GM12801 (cell line): Measurements from ENCODE around the gene FBN1.

Source experiments
- TF ChIP-seq, protein P1 (sequence below): IDR thresholded peaks from one replicate; pipeline ENCODE4 v1.5.1; 2011; ENCODE audit warnings: control low read depth; ENCODE audit not compliant: insufficient read length; ENCODE audit errors: extremely low read depth

FBN1 gene

DNA sequence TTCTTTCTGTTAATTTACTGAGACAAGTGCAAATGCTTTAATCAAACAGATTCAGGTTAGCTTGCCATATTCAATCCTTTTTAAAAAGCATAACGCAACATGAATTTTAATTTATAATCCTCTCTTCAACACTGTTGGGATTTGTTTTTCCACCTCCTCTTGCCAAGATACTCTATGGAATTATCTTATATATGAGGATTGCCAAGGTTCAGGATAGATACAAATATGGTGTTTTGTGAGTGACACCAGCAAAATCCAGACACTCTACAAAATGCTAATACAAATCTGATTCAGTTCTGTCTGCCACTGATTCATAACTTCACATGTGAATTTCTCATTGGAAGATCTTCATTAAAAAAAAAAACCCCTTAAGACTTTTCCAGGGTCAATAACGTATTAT lies 104.8 kb downstream of the FBN1 start:
- TF ChIP-seq, protein P1, sequence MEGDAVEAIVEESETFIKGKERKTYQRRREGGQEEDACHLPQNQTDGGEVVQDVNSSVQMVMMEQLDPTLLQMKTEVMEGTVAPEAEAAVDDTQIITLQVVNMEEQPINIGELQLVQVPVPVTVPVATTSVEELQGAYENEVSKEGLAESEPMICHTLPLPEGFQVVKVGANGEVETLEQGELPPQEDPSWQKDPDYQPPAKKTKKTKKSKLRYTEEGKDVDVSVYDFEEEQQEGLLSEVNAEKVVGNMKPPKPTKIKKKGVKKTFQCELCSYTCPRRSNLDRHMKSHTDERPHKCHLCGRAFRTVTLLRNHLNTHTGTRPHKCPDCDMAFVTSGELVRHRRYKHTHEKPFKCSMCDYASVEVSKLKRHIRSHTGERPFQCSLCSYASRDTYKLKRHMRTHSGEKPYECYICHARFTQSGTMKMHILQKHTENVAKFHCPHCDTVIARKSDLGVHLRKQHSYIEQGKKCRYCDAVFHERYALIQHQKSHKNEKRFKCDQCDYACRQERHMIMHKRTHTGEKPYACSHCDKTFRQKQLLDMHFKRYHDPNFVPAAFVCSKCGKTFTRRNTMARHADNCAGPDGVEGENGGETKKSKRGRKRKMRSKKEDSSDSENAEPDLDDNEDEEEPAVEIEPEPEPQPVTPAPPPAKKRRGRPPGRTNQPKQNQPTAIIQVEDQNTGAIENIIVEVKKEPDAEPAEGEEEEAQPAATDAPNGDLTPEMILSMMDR, result no peak

DNA sequence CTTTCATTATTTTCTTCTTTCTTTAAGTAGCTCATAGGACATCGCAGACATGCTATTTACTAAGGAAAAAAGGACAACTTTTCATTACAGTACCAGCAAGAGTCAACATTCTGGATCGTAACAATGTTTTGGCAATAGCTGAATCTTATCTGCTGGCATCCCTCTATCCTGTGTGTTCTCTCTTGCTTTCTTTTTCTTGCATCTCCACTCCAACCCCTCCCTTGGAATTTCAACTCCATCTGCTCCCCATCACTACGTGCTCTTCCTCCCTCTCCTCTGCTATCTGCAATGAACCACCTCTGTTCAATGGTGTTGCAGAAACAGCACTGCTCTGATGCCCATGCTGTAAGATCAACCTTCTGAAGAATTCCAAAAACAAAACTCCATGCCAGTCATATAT lies 106.6 kb downstream of the FBN1 start:
- TF ChIP-seq, protein P1, result no peak

DNA sequence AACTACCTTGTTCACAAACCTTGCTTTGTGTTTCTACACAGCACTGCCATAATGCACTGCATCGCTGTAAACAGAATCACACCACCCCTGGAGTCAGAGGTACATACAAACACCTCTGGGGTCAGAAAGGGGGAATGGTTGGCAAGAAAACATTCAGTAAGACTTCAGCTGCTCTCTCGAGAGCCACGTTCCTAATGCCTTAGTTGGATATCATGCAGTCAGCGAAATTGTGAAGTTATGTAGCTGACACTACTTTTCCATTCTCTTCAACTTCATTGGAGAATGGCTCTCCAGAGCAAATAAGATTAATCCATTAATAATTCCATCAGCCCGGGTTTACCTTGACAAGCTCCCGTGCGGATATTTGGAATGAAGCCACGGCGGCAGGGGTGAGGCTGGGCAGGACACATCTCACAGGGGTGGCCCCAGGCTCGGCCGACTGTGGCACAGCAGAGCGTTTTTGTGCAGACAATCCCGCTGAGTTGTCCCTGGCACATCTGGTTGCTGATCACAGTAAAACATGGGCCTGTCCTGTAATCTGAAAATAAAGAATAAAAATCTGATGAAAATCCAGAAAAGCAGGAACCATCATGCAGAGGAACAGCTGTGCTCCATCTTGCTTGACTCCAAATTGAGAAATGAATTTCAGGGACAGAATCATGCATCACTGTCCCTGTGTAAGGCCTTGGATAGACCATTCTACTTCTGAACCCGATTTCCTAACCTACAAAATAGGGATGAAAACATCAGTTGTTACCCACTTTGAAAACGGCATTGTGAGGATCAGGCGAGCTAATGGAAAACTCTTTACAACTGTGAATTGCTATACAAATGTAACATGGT lies 108.0 kb downstream of the FBN1 start:
- TF ChIP-seq, protein P1, result no peak

DNA sequence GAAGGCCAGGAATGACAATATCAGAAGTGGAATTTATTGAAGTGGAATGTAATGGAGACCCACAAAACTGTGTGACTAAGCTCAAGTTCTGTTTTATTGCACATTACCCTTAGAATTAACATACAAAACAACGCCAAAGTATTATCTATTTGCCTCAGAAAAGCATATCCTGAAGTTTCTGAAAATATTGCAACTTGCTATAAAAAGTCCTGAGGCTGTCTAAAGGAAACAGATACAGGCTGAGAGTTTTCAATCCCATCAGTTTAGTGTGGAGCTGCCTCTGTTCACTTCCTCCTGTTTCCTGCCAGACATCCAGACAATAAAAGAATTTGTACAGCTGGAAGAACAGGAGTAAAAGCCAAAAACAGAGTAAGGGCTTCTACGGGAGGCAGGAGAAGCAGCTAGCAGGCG lies 108.8 kb downstream of the FBN1 start:
- TF ChIP-seq, protein P1, result no peak

DNA sequence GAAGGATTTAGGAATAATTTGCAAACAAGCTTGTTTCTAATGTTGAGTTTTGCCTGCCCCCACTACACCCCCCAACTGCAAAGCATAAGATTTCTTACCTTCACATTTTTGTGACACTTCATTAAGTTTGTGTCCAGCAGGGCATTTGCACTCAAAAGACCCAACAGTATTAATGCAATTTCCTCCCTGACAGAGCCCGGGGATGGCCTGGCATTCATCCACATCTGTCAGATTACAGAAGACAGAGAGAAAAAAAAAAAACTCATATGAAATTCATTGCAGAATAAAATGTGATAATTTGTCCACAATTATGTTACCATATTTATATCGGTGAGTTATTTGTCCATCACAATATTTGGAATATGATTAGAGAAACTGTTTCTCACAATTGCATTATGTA lies 111.5 kb downstream of the FBN1 start:
- TF ChIP-seq, protein P1, result no peak

DNA sequence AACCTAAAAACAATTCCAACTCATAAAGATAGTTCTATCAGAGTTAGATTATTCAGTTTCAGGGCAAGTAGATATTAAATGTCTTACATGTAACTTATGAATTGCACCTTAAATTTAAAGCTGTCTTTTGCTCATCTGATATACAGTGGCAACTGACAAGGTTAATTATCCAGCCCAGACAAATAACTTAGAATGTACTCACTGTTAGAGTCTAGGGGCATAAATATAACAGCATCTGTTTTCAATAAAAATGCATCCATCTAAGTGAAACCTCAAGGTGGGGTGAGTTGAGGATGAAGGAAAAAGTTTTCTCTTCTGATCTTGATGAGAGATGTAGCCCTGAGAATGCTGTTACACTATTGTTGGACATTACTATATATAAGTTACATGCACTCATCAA lies 112.6 kb downstream of the FBN1 start:
- TF ChIP-seq, protein P1, result no peak

DNA sequence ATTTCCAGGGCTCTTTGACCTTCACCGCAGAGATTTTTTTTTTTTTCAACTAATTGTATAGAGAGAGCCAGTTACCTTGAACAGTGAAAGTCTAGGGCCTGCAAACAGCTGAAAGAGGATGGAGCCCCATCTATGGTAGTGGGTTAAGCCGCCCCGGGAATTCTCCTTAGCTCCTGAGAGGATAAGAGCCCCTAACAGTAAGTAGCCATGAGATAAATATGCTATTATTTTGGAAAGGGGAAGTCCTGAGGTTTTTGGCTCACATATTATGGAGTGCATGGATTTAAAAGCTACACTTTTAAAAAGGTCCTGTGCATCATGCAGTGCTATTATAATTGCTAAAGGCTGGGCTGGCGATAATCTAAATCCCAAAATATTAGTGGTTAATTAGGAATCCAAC lies 115.0 kb downstream of the FBN1 start:
- TF ChIP-seq, protein P1, result no peak
